Keratinocyte (primary cell): ENCODE results near the gene GOLGA5. TPM values are rescaled to one million over a fixed set of nuclear protein-coding genes. Genes with fewer than 3 reads are reported as not detected.

Experiments
- DNase-seq: peaks from one replicate; pipeline ENCODE4 v3.0.0-alpha.2; 2011; ENCODE audit warnings: low read depth, missing footprints, low spot score
- FAIRE-seq: peaks from 2 replicates; lab custom pipeline; 2011; peaks lifted over from hg19 to GRCh38; lab: Jason Lieb, UNC
- H2AFZ ChIP-seq: 2 replicates; pipeline ENCODE4 v1.6.0; 2012; ENCODE audit warnings: low read length, control low read depth, inconsistent platforms; ENCODE audit not compliant: control insufficient read depth
- H3K27ac ChIP-seq: 2 replicates; pipeline ENCODE4 v1.5.1; 2011; ENCODE audit warnings: low read length; ENCODE audit not compliant: control insufficient read depth, insufficient read depth
- H3K27me3 ChIP-seq: 3 replicates; pipeline ENCODE4 v1.6.0; 2011; ENCODE audit warnings: low read length; ENCODE audit not compliant: control insufficient read depth, insufficient read depth; ENCODE audit errors: extremely low read depth
- H3K36me3 ChIP-seq, 2 experiments: 2 replicates in 1 of 2; 3 replicates in 1 of 2; pipeline ENCODE4 v1.5.1; 2011; ENCODE audit warnings: low read length in 2 of 2, mild to moderate bottlenecking in 1 of 2; ENCODE audit not compliant: control insufficient read depth in 2 of 2, insufficient read depth in 2 of 2; ENCODE audit errors: extremely low read depth in 1 of 2
- H3K4me1 ChIP-seq: 3 replicates; pipeline ENCODE4 v1.5.1; 2011; ENCODE audit warnings: low read length; ENCODE audit not compliant: control insufficient read depth, insufficient read depth; ENCODE audit errors: extremely low read depth
- H3K4me2 ChIP-seq: 3 replicates; pipeline ENCODE4 v1.6.0; 2011; ENCODE audit warnings: low read depth, low read length; ENCODE audit not compliant: control insufficient read depth, insufficient read depth; ENCODE audit errors: extremely low read depth
- H3K4me3 ChIP-seq, 3 experiments: fragments of 200-600 bp in 1 of 3; sonication (generic) in 1 of 3; 2 replicates in 2 of 3; 3 replicates in 1 of 3; pipeline ENCODE4 v1.5.1; 2011 to 2016; ENCODE audit warnings: low read length in 3 of 3, mild to moderate bottlenecking in 3 of 3, control low read depth in 2 of 3, inconsistent platforms in 1 of 3, low read depth in 1 of 3, mixed read lengths in 1 of 3, mixed run types in 1 of 3, moderate library complexity in 1 of 3; ENCODE audit not compliant: control insufficient read depth in 2 of 3, insufficient read depth in 2 of 3; ENCODE audit errors: extremely low read depth in 1 of 3
- H3K79me2 ChIP-seq: 2 replicates; pipeline ENCODE4 v1.6.0; 2012; ENCODE audit warnings: low read length; ENCODE audit not compliant: control insufficient read depth, insufficient read depth
- H3K9ac ChIP-seq: 3 replicates; pipeline ENCODE4 v1.6.0; 2011; ENCODE audit warnings: low read length; ENCODE audit not compliant: control insufficient read depth, insufficient read depth; ENCODE audit errors: extremely low read depth
- H3K9me1 ChIP-seq: 3 replicates; pipeline ENCODE4 v1.6.0; 2011; ENCODE audit warnings: low read length; ENCODE audit not compliant: control insufficient read depth, insufficient read depth; ENCODE audit errors: extremely low read depth
- H3K9me3 ChIP-seq: 2 replicates; pipeline ENCODE4 v1.5.1; 2012; ENCODE audit warnings: low read depth, low read length; ENCODE audit not compliant: control insufficient read depth
- H4K20me1 ChIP-seq: 3 replicates; pipeline ENCODE4 v1.6.0; 2011; ENCODE audit warnings: low read length; ENCODE audit not compliant: control insufficient read depth, insufficient read depth; ENCODE audit errors: extremely low read depth
- EZH2 ChIP-seq: IDR thresholded peaks from one replicate; pipeline ENCODE4 v1.6.1; 2012; ENCODE audit warnings: inconsistent platforms, mild to moderate bottlenecking, low read length, moderate library complexity
- dilution Hi-C: fragments of 300-500 bp; cut with MboI; formaldehyde crosslinking; loops from one replicate; pipeline ENCODE4 v1.7.0; 2020; ENCODE audit warnings: low sequenced_read_pairs; ENCODE audit not compliant: extremely low pct_ligation_motif_present
- polyA plus RNA-seq, 5 experiments: library from polyadenylated mRNA; depleted of rRNA in 3 of 5; stranded (reverse) in 3 of 5; stranded (forward) in 1 of 5; unstranded in 1 of 5; fragments of >200 nt; gene quantifications; 1 replicate in 1 of 5; 2 replicates in 3 of 5; 3 replicates in 1 of 5; pipeline versions ENCODE4 v1.2.1 to v1.2.3, GENCODE V29; 2011 to 2012; ENCODE audit warnings: missing spikeins in 2 of 5, low read depth in 1 of 5, low replicate concordance in 1 of 5
- TF ChIP-seq, protein P1 (sequence below), 3 experiments: IDR thresholded peaks in 1 of 3; conservative IDR thresholded peaks in 1 of 3; optimal IDR thresholded peaks in 1 of 3; 2 replicates in 2 of 3; 3 replicates in 1 of 3; pipeline versions ENCODE3 to v1.5.1; 2011; ENCODE audit warnings: low read length in 3 of 3, mild to moderate bottlenecking in 3 of 3, moderate library complexity in 2 of 3, control low read depth in 1 of 3, inconsistent platforms in 1 of 3; ENCODE audit not compliant: insufficient read depth in 2 of 3; ENCODE audit errors: extremely low read depth in 1 of 3

The GOLGA5 gene
- polyA plus RNA-seq, 1 donor (not counting 4 experiments of a cell fraction or from before 2014, with no cell fraction given) = 37.8 TPM

DNA sequence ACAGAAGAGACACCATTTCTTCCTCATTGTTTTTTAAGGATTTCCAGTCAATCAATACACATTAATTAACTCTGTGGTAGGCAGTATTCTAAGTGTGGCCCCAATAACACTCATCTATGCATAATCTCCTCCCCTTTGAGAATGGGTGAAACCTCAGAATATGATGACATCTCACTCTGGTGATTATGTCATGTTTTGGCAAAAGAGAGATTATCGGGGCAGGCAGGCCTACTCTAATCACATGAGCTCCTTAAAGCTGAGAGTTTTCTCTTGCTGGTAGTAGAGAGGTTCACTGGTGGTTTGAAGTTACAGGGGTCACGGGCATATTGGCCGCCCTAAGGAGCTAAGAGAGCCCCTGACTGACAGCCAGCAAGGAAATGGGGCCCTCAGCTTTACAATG is 38.6 kb upstream of the GOLGA5 start:
- Histone ChIP-seq H3K4me3 (no peak overlapping the region), H3K36me3 (no peaks in the 10 kb centered on the region), H3K9me3 (no peaks in the 10 kb centered on the region), H3K9me1 (no peaks in the 10 kb centered on the region), H4K20me1 (no peaks in the 10 kb centered on the region), H3K27ac (no peak overlapping the region), H2AFZ (no peak overlapping the region), H3K79me2 (no peaks in the 10 kb centered on the region), H3K27me3 (no peaks in the 10 kb centered on the region), H3K4me1 (no peaks in the 10 kb centered on the region), H3K9ac (no peak overlapping the region), H3K4me2 (no peak overlapping the region)
- FAIRE-seq (no peak), DNase-seq (no peak)
- dilution Hi-C loops = no loop called here
- no peak for TF ChIP-seq EZH2
- TF ChIP-seq, protein P1, sequence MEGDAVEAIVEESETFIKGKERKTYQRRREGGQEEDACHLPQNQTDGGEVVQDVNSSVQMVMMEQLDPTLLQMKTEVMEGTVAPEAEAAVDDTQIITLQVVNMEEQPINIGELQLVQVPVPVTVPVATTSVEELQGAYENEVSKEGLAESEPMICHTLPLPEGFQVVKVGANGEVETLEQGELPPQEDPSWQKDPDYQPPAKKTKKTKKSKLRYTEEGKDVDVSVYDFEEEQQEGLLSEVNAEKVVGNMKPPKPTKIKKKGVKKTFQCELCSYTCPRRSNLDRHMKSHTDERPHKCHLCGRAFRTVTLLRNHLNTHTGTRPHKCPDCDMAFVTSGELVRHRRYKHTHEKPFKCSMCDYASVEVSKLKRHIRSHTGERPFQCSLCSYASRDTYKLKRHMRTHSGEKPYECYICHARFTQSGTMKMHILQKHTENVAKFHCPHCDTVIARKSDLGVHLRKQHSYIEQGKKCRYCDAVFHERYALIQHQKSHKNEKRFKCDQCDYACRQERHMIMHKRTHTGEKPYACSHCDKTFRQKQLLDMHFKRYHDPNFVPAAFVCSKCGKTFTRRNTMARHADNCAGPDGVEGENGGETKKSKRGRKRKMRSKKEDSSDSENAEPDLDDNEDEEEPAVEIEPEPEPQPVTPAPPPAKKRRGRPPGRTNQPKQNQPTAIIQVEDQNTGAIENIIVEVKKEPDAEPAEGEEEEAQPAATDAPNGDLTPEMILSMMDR (optimal IDR thresholded peaks at IDR 0.05 in 1 of 3, IDR thresholded peaks at IDR 0.05 in 1 of 3, conservative IDR thresholded peaks at IDR 0.05 in 1 of 3; ENCODE audit: extremely low read depth in 1 of 3, insufficient read depth in 2 of 3, low read length in 3 of 3) = no peak

DNA sequence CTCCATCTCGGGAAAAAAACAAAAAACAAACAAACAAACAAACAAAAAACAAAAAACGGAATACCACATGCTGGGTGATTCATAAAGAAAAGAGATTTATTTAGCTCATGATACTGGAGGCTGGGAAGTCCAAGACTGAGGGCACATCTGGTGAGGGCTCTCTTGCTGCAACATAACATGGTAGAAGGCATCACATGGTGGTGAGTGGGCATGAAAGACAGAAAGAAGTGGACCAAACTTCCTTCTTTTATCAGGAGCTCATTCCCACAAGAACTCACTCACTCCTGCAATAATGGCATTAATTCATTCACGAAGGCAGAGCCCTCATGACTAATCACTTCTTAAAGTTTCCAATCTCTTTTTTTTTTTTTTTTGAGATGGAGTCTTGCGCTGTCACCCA is 37.7 kb upstream of the GOLGA5 start:
- dilution Hi-C loops = no loop called here
- Histone ChIP-seq H3K9ac (no peak overlapping the region), H3K27ac (no peak overlapping the region), H3K4me2 (no peak overlapping the region), H2AFZ (no peak overlapping the region), H4K20me1 (no peaks in the 10 kb centered on the region), H3K79me2 (no peaks in the 10 kb centered on the region), H3K9me1 (no peaks in the 10 kb centered on the region), H3K4me3 (no peak overlapping the region), H3K36me3 (no peaks in the 10 kb centered on the region), H3K27me3 (no peaks in the 10 kb centered on the region), H3K9me3 (no peaks in the 10 kb centered on the region), H3K4me1 (no peaks in the 10 kb centered on the region)
- FAIRE-seq (no peak), DNase-seq (no peak)
- TF ChIP-seq, protein P1 (optimal IDR thresholded peaks at IDR 0.05 in 1 of 3, IDR thresholded peaks at IDR 0.05 in 1 of 3, conservative IDR thresholded peaks at IDR 0.05 in 1 of 3; ENCODE audit: extremely low read depth in 1 of 3, insufficient read depth in 2 of 3, low read length in 3 of 3) = no peak
- no peak for TF ChIP-seq EZH2
